ENCODE measurements around the gene ENSA. TPM values are rescaled to one million over a fixed set of nuclear protein-coding genes. Genes with fewer than 3 reads are reported as not detected.
"Not testable (repeated sequence)": the region's sequence is repeated elsewhere in the genome, so short reads cannot be mapped to it uniquely, and the experiment has no call there.

ENSA gene
- polyA plus RNA-seq, 4 donors, result 137 to 188 (median 152) TPM

GRCh38 chr1:150577557-150578271, 51.7 kb downstream of the ENSA start:
- peak; percentile 45 to 48 for DNase-seq

GRCh38 chr1:150576794-150577556, 52.4 kb downstream of the ENSA start:
- FAIRE-seq, result no peak
- peaks cover 3 to 27% (median 9%) of the 10 kb centered on the region in 3 donors for H3K4me1 ChIP-seq (ENCODE audit: control insufficient read depth in 3 of 3, insufficient read depth in 2 of 3, low read depth in 1 of 3, low read length in 2 of 3)

More at GRCh38 chr1:150577557-150578271, 51.7 kb downstream of the ENSA start:
- Histone ChIP-seq H3K36me3 (ENCODE audit: control insufficient read depth in 3 of 3, insufficient read depth in 2 of 3, low read depth in 1 of 3, low read length in 3 of 3) (peaks cover 13 to 22% (median 14%) of the 10 kb centered on the region in 3 donors), H3K4me3 (ENCODE audit: low read depth in 1 of 3, low read length in 3 of 3) (peak overlapping the region; percentile 84 to 99 (median 94)), H3K9me3 (ENCODE audit: control insufficient read depth in 2 of 2, insufficient read depth in 1 of 2, low read depth in 1 of 2, low read length in 1 of 2) (no peaks in the 10 kb centered on the region), H3K27ac (ENCODE audit: low read depth in 1 of 3, low read length in 2 of 3) (peak overlapping the region; percentile 98 to 99 (median 98)), H3K27me3 (ENCODE audit: control insufficient read depth in 3 of 3, insufficient read depth in 3 of 3, low read length in 3 of 3) (no peaks in the 10 kb centered on the region), H3K4me1 (ENCODE audit: control insufficient read depth in 3 of 3, insufficient read depth in 2 of 3, low read depth in 1 of 3, low read length in 2 of 3) (peaks cover 3 to 24% (median 9%) of the 10 kb centered on the region in 3 donors)
- no peak for FAIRE-seq
- WGBS, 3 donors, result 0 to 2% (median 1%) methylated on average over 11 of the region's 11 CpGs

GRCh38 chr1:150576367-150576711, 53.1 kb downstream of the ENSA start:
- H3K27ac ChIP-seq (ENCODE audit: low read depth in 1 of 3, low read length in 2 of 3), result peak overlapping the region in 1 of 3 donors; percentile 98
- WGBS, 3 donors, result 1% methylated on average over 4 of the region's 4 CpGs
- peak overlapping the region in 2 of 3 donors; percentile 84 to 94 for H3K4me3 ChIP-seq (ENCODE audit: low read depth in 1 of 3, low read length in 3 of 3)
- peaks cover 3 to 27% (median 9%) of the 10 kb centered on the region in 3 donors for H3K4me1 ChIP-seq (ENCODE audit: control insufficient read depth in 3 of 3, insufficient read depth in 2 of 3, low read depth in 1 of 3, low read length in 2 of 3)
- peaks cover 13 to 35% (median 16%) of the 10 kb centered on the region in 3 donors for H3K36me3 ChIP-seq (ENCODE audit: control insufficient read depth in 3 of 3, insufficient read depth in 2 of 3, low read depth in 1 of 3, low read length in 3 of 3)
- DNase-seq (peak in 1 of 2 donors; percentile 45), FAIRE-seq (no peak)
- H3K27me3 ChIP-seq (ENCODE audit: control insufficient read depth in 3 of 3, insufficient read depth in 3 of 3, low read length in 3 of 3), result no peaks in the 10 kb centered on the region
- no peaks in the 10 kb centered on the region for H3K9me3 ChIP-seq (ENCODE audit: control insufficient read depth in 2 of 2, insufficient read depth in 1 of 2, low read depth in 1 of 2, low read length in 1 of 2)

More at GRCh38 chr1:150576794-150577556, 52.4 kb downstream of the ENSA start:
- 0 to 12% (median 7%) methylated on average over 2 of the region's 2 CpGs for WGBS, 3 donors
- Histone ChIP-seq H3K27me3 (ENCODE audit: control insufficient read depth in 3 of 3, insufficient read depth in 3 of 3, low read length in 3 of 3) (no peaks in the 10 kb centered on the region), H3K9me3 (ENCODE audit: control insufficient read depth in 2 of 2, insufficient read depth in 1 of 2, low read depth in 1 of 2, low read length in 1 of 2) (no peaks in the 10 kb centered on the region), H3K27ac (ENCODE audit: low read depth in 1 of 3, low read length in 2 of 3) (peak overlapping the region; percentile 98 to 99 (median 98)), H3K36me3 (ENCODE audit: control insufficient read depth in 3 of 3, insufficient read depth in 2 of 3, low read depth in 1 of 3, low read length in 3 of 3) (peaks cover 13 to 29% (median 16%) of the 10 kb centered on the region in 3 donors), H3K4me3 (ENCODE audit: low read depth in 1 of 3, low read length in 3 of 3) (peak overlapping the region; percentile 68 to 94 (median 84))
- peak; percentile 46 to 58 for DNase-seq

GRCh38 chr1:150575518-150576366, 53.7 kb downstream of the ENSA start:
- WGBS, 3 donors, result 0 to 8% (median 5%) methylated on average over 1 of the region's 1 CpG
- Histone ChIP-seq H3K36me3 (ENCODE audit: control insufficient read depth in 3 of 3, insufficient read depth in 2 of 3, low read depth in 1 of 3, low read length in 3 of 3) (peaks cover 13 to 41% (median 16%) of the 10 kb centered on the region in 3 donors), H3K4me1 (ENCODE audit: control insufficient read depth in 3 of 3, insufficient read depth in 2 of 3, low read depth in 1 of 3, low read length in 2 of 3) (peaks cover 3 to 27% (median 9%) of the 10 kb centered on the region in 3 donors), H3K4me3 (ENCODE audit: low read depth in 1 of 3, low read length in 3 of 3) (peak overlapping the region; percentile 37 to 94 (median 84)), H3K27ac (ENCODE audit: low read depth in 1 of 3, low read length in 2 of 3) (peak overlapping the region; percentile 64 to 98 (median 74)), H3K27me3 (ENCODE audit: control insufficient read depth in 3 of 3, insufficient read depth in 3 of 3, low read length in 3 of 3) (no peaks in the 10 kb centered on the region), H3K9me3 (ENCODE audit: control insufficient read depth in 2 of 2, insufficient read depth in 1 of 2, low read depth in 1 of 2, low read length in 1 of 2) (no peaks in the 10 kb centered on the region)
- FAIRE-seq (no peak), DNase-seq (peak; percentile 14 to 25)

GRCh38 chr1:150575072-150575489, 54.3 kb downstream of the ENSA start:
- H3K4me1 ChIP-seq (ENCODE audit: control insufficient read depth in 3 of 3, insufficient read depth in 2 of 3, low read depth in 1 of 3, low read length in 2 of 3), result peaks cover 3 to 25% (median 9%) of the 10 kb centered on the region in 3 donors
- no peak for FAIRE-seq
- H3K9me3 ChIP-seq (ENCODE audit: control insufficient read depth in 2 of 2, insufficient read depth in 1 of 2, low read depth in 1 of 2, low read length in 1 of 2), result no peaks in the 10 kb centered on the region
- 27 to 32% (median 29%) methylated on average over 4 of the region's 4 CpGs for WGBS, 3 donors
- no peaks in the 10 kb centered on the region for H3K27me3 ChIP-seq (ENCODE audit: control insufficient read depth in 3 of 3, insufficient read depth in 3 of 3, low read length in 3 of 3)
- H3K4me3 ChIP-seq (ENCODE audit: low read depth in 1 of 3, low read length in 3 of 3), result peak overlapping the region in 2 of 3 donors; percentile 84 to 94
- DNase-seq, result peak; percentile 56 to 77
- peak overlapping the region; percentile 64 to 98 (median 83) for H3K27ac ChIP-seq (ENCODE audit: low read depth in 1 of 3, low read length in 2 of 3)
- peaks cover 13 to 46% (median 16%) of the 10 kb centered on the region in 3 donors for H3K36me3 ChIP-seq (ENCODE audit: control insufficient read depth in 3 of 3, insufficient read depth in 2 of 3, low read depth in 1 of 3, low read length in 3 of 3)

GRCh38 chr1:150574260-150575071, 54.9 kb downstream of the ENSA start:
- peak in 1 of 2 donors; percentile 36 for DNase-seq
- Histone ChIP-seq H3K4me3 (ENCODE audit: low read depth in 1 of 3, low read length in 3 of 3) (peak overlapping the region; percentile 12 to 84 (median 31)), H3K36me3 (ENCODE audit: control insufficient read depth in 3 of 3, insufficient read depth in 2 of 3, low read depth in 1 of 3, low read length in 3 of 3) (peaks cover 13 to 52% (median 16%) of the 10 kb centered on the region in 3 donors), H3K9me3 (ENCODE audit: control insufficient read depth in 2 of 2, insufficient read depth in 1 of 2, low read depth in 1 of 2, low read length in 1 of 2) (no peaks in the 10 kb centered on the region), H3K27ac (ENCODE audit: low read depth in 1 of 3, low read length in 2 of 3) (peak overlapping the region; percentile 43 to 98 (median 83)), H3K27me3 (ENCODE audit: control insufficient read depth in 3 of 3, insufficient read depth in 3 of 3, low read length in 3 of 3) (no peaks in the 10 kb centered on the region), H3K4me1 (ENCODE audit: control insufficient read depth in 3 of 3, insufficient read depth in 2 of 3, low read depth in 1 of 3, low read length in 2 of 3) (peaks cover 3 to 25% (median 9%) of the 10 kb centered on the region in 3 donors)
- no peak for FAIRE-seq
- 47 to 69% (median 53%) methylated on average over 6 of the region's 6 CpGs for WGBS, 3 donors

GRCh38 chr1:150573648-150574071, 55.8 kb downstream of the ENSA start:
- not testable (repeated sequence) for H3K9me3 ChIP-seq (ENCODE audit: control insufficient read depth in 2 of 2, insufficient read depth in 1 of 2, low read depth in 1 of 2, low read length in 1 of 2); H3K27me3 ChIP-seq (ENCODE audit: control insufficient read depth in 3 of 3, insufficient read depth in 3 of 3, low read length in 3 of 3); FAIRE-seq; H3K4me3 ChIP-seq (ENCODE audit: low read depth in 1 of 3, low read length in 3 of 3)
- H3K4me1 ChIP-seq (ENCODE audit: control insufficient read depth in 3 of 3, insufficient read depth in 2 of 3, low read depth in 1 of 3, low read length in 2 of 3), result peaks cover 3 to 33% (median 13%) of the 10 kb centered on the region in 3 donors
- H3K27ac ChIP-seq (ENCODE audit: low read depth in 1 of 3, low read length in 2 of 3), result peak overlapping the region in 1 of 3 donors; percentile 80
- WGBS, 3 donors, result 64 to 80% (median 76%) methylated on average over 13 of the region's 13 CpGs
- H3K36me3 ChIP-seq (ENCODE audit: control insufficient read depth in 3 of 3, insufficient read depth in 2 of 3, low read depth in 1 of 3, low read length in 3 of 3), result peaks cover 13 to 51% (median 16%) of the 10 kb centered on the region in 3 donors
- DNase-seq, result peak in 1 of 2 donors; percentile 9

Measured in small intestine (tissue), 7 donors.